Hepatocyte (in vitro differentiated cells): ENCODE measurements around the gene TARS1. TPM values are rescaled to one million over a fixed set of nuclear protein-coding genes. Genes with fewer than 3 reads are reported as not detected.

ENCODE experiments used
- DNase-seq: peaks from one replicate; pipeline ENCODE4 v3.0.0-alpha.2; 2016; ENCODE audit warnings: low spot score
- H2AFZ ChIP-seq: fragments of 200-600 bp; sonication (generic); 2 replicates; pipeline ENCODE4 v1.6.0; 2016; ENCODE audit warnings: antibody characterized with exemption, mild to moderate bottlenecking
- H3K27ac ChIP-seq: fragments of 200-600 bp; sonication (generic); 2 replicates; pipeline ENCODE4 v1.5.1; 2016; ENCODE audit warnings: mild to moderate bottlenecking
- H3K27me3 ChIP-seq: fragments of 200-600 bp; sonication (generic); 2 replicates; pipeline ENCODE4 v1.6.1; 2016
- H3K36me3 ChIP-seq: fragments of 200-600 bp; sonication (generic); replicated peaks from 2 replicates; pipeline ENCODE4 v1.5.1; 2016; ENCODE audit warnings: low read depth; ENCODE audit not compliant: insufficient read depth
- H3K4me1 ChIP-seq: fragments of 200-600 bp; sonication (generic); 2 replicates; pipeline ENCODE4 v1.5.1; 2016; ENCODE audit warnings: mild to moderate bottlenecking, moderate library complexity; ENCODE audit not compliant: insufficient read depth
- H3K4me2 ChIP-seq: fragments of 200-600 bp; sonication (generic); 2 replicates; pipeline ENCODE4 v1.6.0; 2016
- H3K4me3 ChIP-seq: fragments of 200-600 bp; sonication (generic); 2 replicates; pipeline ENCODE4 v1.5.1; 2016; ENCODE audit warnings: mild to moderate bottlenecking
- H3K79me2 ChIP-seq: fragments of 200-600 bp; sonication (generic); 2 replicates; pipeline ENCODE4 v1.6.0; 2017; ENCODE audit warnings: mild to moderate bottlenecking
- H3K9me2 ChIP-seq: fragments of 200-600 bp; sonication (generic); replicated peaks from 2 replicates; pipeline ENCODE4 v1.6.0; 2017; ENCODE audit warnings: mild to moderate bottlenecking; ENCODE audit not compliant: insufficient read depth
- H3K9me3 ChIP-seq: fragments of 200-600 bp; sonication (generic); 2 replicates; pipeline ENCODE4 v1.5.1; 2016; ENCODE audit warnings: low read depth, mild to moderate bottlenecking
- H4K20me1 ChIP-seq: fragments of 200-600 bp; sonication (generic); 2 replicates; pipeline ENCODE4 v1.6.0; 2016; ENCODE audit warnings: mild to moderate bottlenecking; ENCODE audit not compliant: insufficient read depth, poor library complexity, severe bottlenecking
- CTCF ChIP-seq: fragments of 200-600 bp; sonication (generic); IDR thresholded peaks from 2 replicates; pipeline ENCODE4 v1.5.1; 2016; ENCODE audit warnings: antibody characterized with exemption, mild to moderate bottlenecking; ENCODE audit not compliant: poor library complexity
- EZH2 ChIP-seq: fragments of 200-600 bp; sonication (generic); IDR thresholded peaks from 2 replicates; pipeline ENCODE4 v1.6.1; 2016; ENCODE audit warnings: antibody characterized with exemption, mild to moderate bottlenecking, borderline replicate concordance
- EZH2phosphoT487 ChIP-seq: fragments of 200-600 bp; sonication (generic); IDR thresholded peaks from one replicate; pipeline ENCODE4 v1.6.1; 2018; ENCODE audit warnings: antibody characterized with exemption, mild to moderate bottlenecking, low read depth, moderate library complexity; ENCODE audit not compliant: unreplicated experiment, severe bottlenecking
- WGBS: methylation state at CpG from one replicate; pipeline ENCODE4 v1.1.6; 2016; ENCODE audit warnings: low lambda C conversion rate; ENCODE audit errors: missing lambda C conversion rate; 5-methylcytosine and 5-hydroxymethylcytosine counted together
- polyA plus RNA-seq: library from polyadenylated mRNA; unstranded; fragments of >200 nt; fragmentation: Nextera tagmentation; extraction: Ambion mirVana; gene quantifications from 2 replicates; pipeline ENCODE4 v1.2.1, GENCODE V29; 2016
- total RNA-seq: library from RNA; depleted of rRNA; stranded (reverse); fragments of >200 nt; gene quantifications from 2 replicates; pipeline ENCODE4 v1.2.3, GENCODE V29; 2014

The TARS1 gene
- total and polyA plus RNA-seq, 2 experiments from 2014 or later = 109 to 206 TPM

- TF ChIP-seq EZH2 (no peak), CTCF (no peak), EZH2phosphoT487 (no peak)
- H3K9me2 ChIP-seq = no peaks in the 10 kb centered on the region
- H3K27me3 ChIP-seq = no peaks in the 10 kb centered on the region
- H3K36me3 ChIP-seq = peaks cover 4% of the 10 kb centered on the region
- no peak for DNase-seq
- no peak overlapping the region for H3K4me2 ChIP-seq
- H3K4me3 ChIP-seq = no peak overlapping the region
- no peak overlapping the region for H3K27ac ChIP-seq
- H2AFZ ChIP-seq = no peak overlapping the region
- H3K4me1 ChIP-seq = peaks cover 10% of the 10 kb centered on the region
- H4K20me1 ChIP-seq = peaks cover 78% of the 10 kb centered on the region
- no peaks in the 10 kb centered on the region for H3K9me3 ChIP-seq
- H3K79me2 ChIP-seq = peaks cover 90% of the 10 kb centered on the region
Measured at GRCh38 chr5:33445798-33446197, 5.0 kb downstream of the TARS1 start.

GRCh38 chr5:33448118-33448517 lies 7.4 kb downstream of the TARS1 start:
- 82% methylated on average over 3 of the region's 3 CpGs for WGBS
- peaks cover 82% of the 10 kb centered on the region for H3K79me2 ChIP-seq
- H3K9me3 ChIP-seq = no peaks in the 10 kb centered on the region
- H4K20me1 ChIP-seq = peaks cover 68% of the 10 kb centered on the region
- DNase-seq = no peak
- TF ChIP-seq EZH2 (no peak), EZH2phosphoT487 (no peak), CTCF (no peak)
- H3K36me3 ChIP-seq = peaks cover 4% of the 10 kb centered on the region
- no peak overlapping the region for H3K4me3 ChIP-seq
- H2AFZ ChIP-seq = no peak overlapping the region
- no peak overlapping the region for H3K4me2 ChIP-seq
- peaks cover 10% of the 10 kb centered on the region for H3K4me1 ChIP-seq
- H3K27me3 ChIP-seq = no peaks in the 10 kb centered on the region
- H3K27ac ChIP-seq = no peak overlapping the region
- no peaks in the 10 kb centered on the region for H3K9me2 ChIP-seq

DNA sequence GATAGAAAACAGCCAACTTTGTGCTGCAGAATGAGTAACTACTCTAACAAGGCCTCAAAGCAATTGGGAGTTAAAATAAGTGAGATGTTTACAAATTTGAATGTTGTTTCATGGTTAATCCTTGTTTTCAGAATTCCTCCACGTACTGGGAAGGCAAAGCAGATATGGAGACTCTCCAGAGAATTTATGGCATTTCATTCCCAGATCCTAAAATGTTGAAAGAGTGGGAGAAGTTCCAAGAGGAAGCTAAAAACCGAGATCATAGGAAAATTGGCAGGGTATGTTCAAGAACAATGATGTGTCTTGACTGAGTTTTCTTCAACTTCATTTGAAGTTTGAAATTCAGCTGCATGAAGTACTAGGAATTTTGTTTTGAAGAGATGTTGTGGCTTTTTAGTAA lies 16.4 kb downstream of the TARS1 start:
- H3K9me2 ChIP-seq = no peaks in the 10 kb centered on the region
- WGBS = 74% methylated on average over 2 of the region's 2 CpGs
- peaks cover under 1% of the 10 kb centered on the region for H3K79me2 ChIP-seq
- H3K4me2 ChIP-seq = no peak overlapping the region
- H3K36me3 ChIP-seq = peaks cover 2% of the 10 kb centered on the region
- no peaks in the 10 kb centered on the region for H3K4me1 ChIP-seq
- TF ChIP-seq EZH2phosphoT487 (no peak), CTCF (no peak), EZH2 (no peak)
- H3K27ac ChIP-seq = no peak overlapping the region
- no peak overlapping the region for H3K4me3 ChIP-seq
- no peaks in the 10 kb centered on the region for H3K9me3 ChIP-seq
- no peaks in the 10 kb centered on the region for H3K27me3 ChIP-seq
- DNase-seq = no peak
- peaks cover 10% of the 10 kb centered on the region for H4K20me1 ChIP-seq
- H2AFZ ChIP-seq = no peak overlapping the region

DNA sequence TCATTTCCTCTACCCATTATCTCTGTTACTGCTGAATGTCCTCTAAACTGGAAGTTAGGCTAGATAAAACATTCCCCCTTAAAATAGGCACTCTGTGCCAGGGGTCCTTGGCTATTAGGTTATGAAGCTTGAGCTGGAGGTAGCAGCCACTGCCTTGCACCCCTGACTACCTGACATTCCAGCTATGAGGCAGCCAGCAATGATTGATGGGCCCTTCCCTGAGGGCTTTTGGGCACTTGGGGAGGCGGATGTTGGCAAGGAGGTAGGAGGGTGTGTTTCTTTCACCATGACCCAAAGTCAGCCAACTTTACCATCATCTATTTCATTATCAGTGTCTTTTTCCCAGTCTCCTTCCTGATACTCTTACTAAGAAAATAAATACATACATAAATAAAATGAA lies 17.1 kb downstream of the TARS1 start:
- H3K4me2 ChIP-seq = no peak overlapping the region
- no peak overlapping the region for H3K4me3 ChIP-seq
- H3K4me1 ChIP-seq = no peaks in the 10 kb centered on the region
- H3K27ac ChIP-seq = no peak overlapping the region
- peaks cover 3% of the 10 kb centered on the region for H3K36me3 ChIP-seq
- no peaks in the 10 kb centered on the region for H3K79me2 ChIP-seq
- 87% methylated on average over 1 of the region's 1 CpG for WGBS
- TF ChIP-seq EZH2 = no peak
- no peaks in the 10 kb centered on the region for H3K9me3 ChIP-seq
- no peak overlapping the region for H2AFZ ChIP-seq
- H3K27me3 ChIP-seq = no peaks in the 10 kb centered on the region
- no peaks in the 10 kb centered on the region for H3K9me2 ChIP-seq
- no peak for DNase-seq
- peaks cover 6% of the 10 kb centered on the region for H4K20me1 ChIP-seq
